ENCODE measurements around the gene GDPD5.

- TF ChIP-seq, protein P1, sequence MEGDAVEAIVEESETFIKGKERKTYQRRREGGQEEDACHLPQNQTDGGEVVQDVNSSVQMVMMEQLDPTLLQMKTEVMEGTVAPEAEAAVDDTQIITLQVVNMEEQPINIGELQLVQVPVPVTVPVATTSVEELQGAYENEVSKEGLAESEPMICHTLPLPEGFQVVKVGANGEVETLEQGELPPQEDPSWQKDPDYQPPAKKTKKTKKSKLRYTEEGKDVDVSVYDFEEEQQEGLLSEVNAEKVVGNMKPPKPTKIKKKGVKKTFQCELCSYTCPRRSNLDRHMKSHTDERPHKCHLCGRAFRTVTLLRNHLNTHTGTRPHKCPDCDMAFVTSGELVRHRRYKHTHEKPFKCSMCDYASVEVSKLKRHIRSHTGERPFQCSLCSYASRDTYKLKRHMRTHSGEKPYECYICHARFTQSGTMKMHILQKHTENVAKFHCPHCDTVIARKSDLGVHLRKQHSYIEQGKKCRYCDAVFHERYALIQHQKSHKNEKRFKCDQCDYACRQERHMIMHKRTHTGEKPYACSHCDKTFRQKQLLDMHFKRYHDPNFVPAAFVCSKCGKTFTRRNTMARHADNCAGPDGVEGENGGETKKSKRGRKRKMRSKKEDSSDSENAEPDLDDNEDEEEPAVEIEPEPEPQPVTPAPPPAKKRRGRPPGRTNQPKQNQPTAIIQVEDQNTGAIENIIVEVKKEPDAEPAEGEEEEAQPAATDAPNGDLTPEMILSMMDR (IDR thresholded peaks at IDR 0.05) = no peak
- TF ChIP-seq NR3C1 (IDR thresholded peaks at IDR 0.05) (no peak), MAZ (IDR thresholded peaks at IDR 0.05; ENCODE audit: borderline replicate concordance, low read depth, low read length) (no peak), BHLHE40 (IDR thresholded peaks at IDR 0.05; ENCODE audit: low read depth, low read length) (no peak), EP300 (IDR thresholded peaks at IDR 0.05) (no peak), RNF2 (IDR thresholded peaks at IDR 0.05; ENCODE audit: borderline replicate concordance, low read depth) (no peak)
Observed at GRCh38 chr11:75572744-75573143, 47.0 kb upstream of the GDPD5 start.
